ENCODE data around the gene UBE3D. TPM values are rescaled to one million over a fixed set of nuclear protein-coding genes. Genes with fewer than 3 reads are reported as not detected.
A peak's percentile ranks its signal among the peaks of the same experiment; 100 is the strongest.

UBE3D gene
- total RNA-seq, 3 donors from 2014 or later (not counting 1 experiment from before 2014, with no cell fraction given), result 6.6 to 7.9 (median 7.2) TPM

GRCh38 chr6:83061190-83061589 is 4.5 kb downstream of the UBE3D start:
- Mint-ChIP-seq H3K4me3 (no peak overlapping the region), H3K36me3 (no peaks in the 10 kb centered on the region), H3K27ac (no peak overlapping the region), H3K9me3 (no peaks in the 10 kb centered on the region), H3K4me1 (peaks cover 13 to 16% of the 10 kb centered on the region in 2 donors), H3K27me3 (ENCODE audit: low read depth in 2 of 2) (no peaks in the 10 kb centered on the region)
- no peak overlapping the region for H3K4me3 ChIP-seq (ENCODE audit: low read length)
- no peaks in the 10 kb centered on the region for H3K9me3 ChIP-seq (ENCODE audit: control insufficient read depth, insufficient read depth, low read length)
- intact Hi-C loops (cut with micrococcal nuclease), result no loop called here
- H3K27me3 ChIP-seq (ENCODE audit: control insufficient read depth, insufficient read depth, low read length), result no peaks in the 10 kb centered on the region
- peaks cover 7% of the 10 kb centered on the region for H3K36me3 ChIP-seq (ENCODE audit: control insufficient read depth, insufficient read depth, low read length)
- TF ChIP-seq, protein P1, sequence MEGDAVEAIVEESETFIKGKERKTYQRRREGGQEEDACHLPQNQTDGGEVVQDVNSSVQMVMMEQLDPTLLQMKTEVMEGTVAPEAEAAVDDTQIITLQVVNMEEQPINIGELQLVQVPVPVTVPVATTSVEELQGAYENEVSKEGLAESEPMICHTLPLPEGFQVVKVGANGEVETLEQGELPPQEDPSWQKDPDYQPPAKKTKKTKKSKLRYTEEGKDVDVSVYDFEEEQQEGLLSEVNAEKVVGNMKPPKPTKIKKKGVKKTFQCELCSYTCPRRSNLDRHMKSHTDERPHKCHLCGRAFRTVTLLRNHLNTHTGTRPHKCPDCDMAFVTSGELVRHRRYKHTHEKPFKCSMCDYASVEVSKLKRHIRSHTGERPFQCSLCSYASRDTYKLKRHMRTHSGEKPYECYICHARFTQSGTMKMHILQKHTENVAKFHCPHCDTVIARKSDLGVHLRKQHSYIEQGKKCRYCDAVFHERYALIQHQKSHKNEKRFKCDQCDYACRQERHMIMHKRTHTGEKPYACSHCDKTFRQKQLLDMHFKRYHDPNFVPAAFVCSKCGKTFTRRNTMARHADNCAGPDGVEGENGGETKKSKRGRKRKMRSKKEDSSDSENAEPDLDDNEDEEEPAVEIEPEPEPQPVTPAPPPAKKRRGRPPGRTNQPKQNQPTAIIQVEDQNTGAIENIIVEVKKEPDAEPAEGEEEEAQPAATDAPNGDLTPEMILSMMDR (IDR thresholded peaks at IDR 0.05), result no peak
- H3K27ac ChIP-seq (ENCODE audit: low read length), result no peak overlapping the region
- no peak for ATAC-seq
- peaks cover 6% of the 10 kb centered on the region for H3K4me1 ChIP-seq (ENCODE audit: control insufficient read depth, insufficient read depth, low read length)
- no peak for DNase-seq

GRCh38 chr6:83057705-83058321 is 7.8 kb downstream of the UBE3D start:
- ATAC-seq, result peak in 2 of 3 donors; percentile 49 to 50
- 57% methylated on average over 4 of the region's 4 CpGs for WGBS (ENCODE audit: insufficient coverage)

GRCh38 chr6:83055366-83055964 is 10.2 kb downstream of the UBE3D start:
- Mint-ChIP-seq H3K9me3 (no peaks in the 10 kb centered on the region), H3K36me3 (no peaks in the 10 kb centered on the region), H3K4me3 (no peak overlapping the region), H3K27me3 (ENCODE audit: low read depth in 2 of 2) (no peaks in the 10 kb centered on the region), H3K27ac (no peak overlapping the region), H3K4me1 (no peaks in the 10 kb centered on the region)
- Histone ChIP-seq H3K9me3 (ENCODE audit: control insufficient read depth, insufficient read depth, low read length) (no peaks in the 10 kb centered on the region), H3K4me3 (ENCODE audit: low read length) (no peak overlapping the region), H3K36me3 (ENCODE audit: control insufficient read depth, insufficient read depth, low read length) (peaks cover 7% of the 10 kb centered on the region), H3K27me3 (ENCODE audit: control insufficient read depth, insufficient read depth, low read length) (no peaks in the 10 kb centered on the region), H3K4me1 (ENCODE audit: control insufficient read depth, insufficient read depth, low read length) (no peaks in the 10 kb centered on the region), H3K27ac (ENCODE audit: low read length) (no peak overlapping the region)
- DNase-seq, result peak in 1 of 2 donors; percentile 65
- TF ChIP-seq, protein P1 (IDR thresholded peaks at IDR 0.05), result peak; percentile 86
- peak; percentile 68 to 73 (median 71) for ATAC-seq
- 43% methylated on average over 5 of the region's 6 CpGs for WGBS (ENCODE audit: insufficient coverage)
- intact Hi-C loops (cut with micrococcal nuclease), result loop anchor here (1.0 kb wide), 1 partner anchor 785 kb away; no protein-coding TSS in a partner anchor

More at GRCh38 chr6:83057705-83058321, 7.8 kb downstream of the UBE3D start:
- H3K4me3 Mint-ChIP-seq, result no peak overlapping the region
- H3K4me3 ChIP-seq (ENCODE audit: low read length), result no peak overlapping the region
- DNase-seq, result peak in 1 of 2 donors; percentile 50
- TF ChIP-seq, protein P1 (IDR thresholded peaks at IDR 0.05), result peak; percentile 13
- no peaks in the 10 kb centered on the region for H3K4me1 ChIP-seq (ENCODE audit: control insufficient read depth, insufficient read depth, low read length)
- H3K36me3 ChIP-seq (ENCODE audit: control insufficient read depth, insufficient read depth, low read length), result peaks cover 7% of the 10 kb centered on the region
- no peak overlapping the region for H3K27ac ChIP-seq (ENCODE audit: low read length)
- intact Hi-C loops (cut with micrococcal nuclease), result no loop called here
- H3K27ac Mint-ChIP-seq, result no peak overlapping the region
- H3K9me3 Mint-ChIP-seq, result no peaks in the 10 kb centered on the region
- no peaks in the 10 kb centered on the region for H3K27me3 ChIP-seq (ENCODE audit: control insufficient read depth, insufficient read depth, low read length)
- H3K9me3 ChIP-seq (ENCODE audit: control insufficient read depth, insufficient read depth, low read length), result no peaks in the 10 kb centered on the region
- H3K36me3 Mint-ChIP-seq, result no peaks in the 10 kb centered on the region
- H3K4me1 Mint-ChIP-seq, result no peaks in the 10 kb centered on the region
- no peaks in the 10 kb centered on the region for H3K27me3 Mint-ChIP-seq (ENCODE audit: low read depth in 2 of 2)
